ENCODE measurements around the gene RBMS1. TPM values are rescaled to one million over a fixed set of nuclear protein-coding genes. Genes with fewer than 3 reads are reported as not detected.
A peak's percentile ranks its signal among the peaks of the same experiment; 100 is the strongest.
"Not testable (repeated sequence)": the region's sequence is repeated elsewhere in the genome, so short reads cannot be mapped to it uniquely, and the experiment has no call there.

Gene RBMS1
- total RNA-seq, 1 donor from 2014 or later, result 51.1 TPM

GRCh38 chr2:160426604-160427003 is 67.0 kb downstream of the RBMS1 start:
- intact Hi-C loops (cut with DNase I), result loop anchor here (5.0 kb wide), 3 partner anchors 66 to 541 kb away; partner anchors contain the start of gene RBMS1
- H3K4me1 ChIP-seq, result peaks cover 3 to 16% of the 10 kb centered on the region in 2 donors
- no peak for TF ChIP-seq CTCF (IDR thresholded peaks at IDR 0.05)
- peak overlapping the region in 1 of 2 donors; percentile 89 for H3K27ac ChIP-seq
- no peak for DNase-seq (ENCODE audit: low spot score in 2 of 2)
- H3K36me3 ChIP-seq, result no peaks in the 10 kb centered on the region
- no peak overlapping the region for H3K4me3 ChIP-seq
- no peaks in the 10 kb centered on the region for H3K27me3 ChIP-seq
- H3K9me3 ChIP-seq, result peaks cover 0 to 7% of the 10 kb centered on the region in 2 donors

GRCh38 chr2:160425434-160426151 is 68.0 kb downstream of the RBMS1 start:
- no peak for TF ChIP-seq CTCF (IDR thresholded peaks at IDR 0.05)
- peaks cover 3 to 16% of the 10 kb centered on the region in 2 donors for H3K4me1 ChIP-seq

GRCh38 chr2:160423126-160423525 is 70.5 kb downstream of the RBMS1 start:
- intact Hi-C loops (cut with DNase I), result no loop called here

More at GRCh38 chr2:160425434-160426151, 68.0 kb downstream of the RBMS1 start:
- H3K4me3 ChIP-seq, result no peak overlapping the region
- no peak for DNase-seq (ENCODE audit: low spot score in 2 of 2)
- no peaks in the 10 kb centered on the region for H3K36me3 ChIP-seq
- no peaks in the 10 kb centered on the region for H3K27me3 ChIP-seq
- peak overlapping the region in 1 of 2 donors; percentile 9 for H3K27ac ChIP-seq
- peaks cover 0 to 7% of the 10 kb centered on the region in 2 donors for H3K9me3 ChIP-seq
- intact Hi-C loops (cut with DNase I), result loop anchor here (5.0 kb wide), 3 partner anchors 67 to 542 kb away; partner anchors contain the start of gene RBMS1

GRCh38 chr2:160421646-160422501 is 71.7 kb downstream of the RBMS1 start:
- H3K4me3 ChIP-seq; DNase-seq (ENCODE audit: low spot score in 2 of 2); H3K9me3 ChIP-seq; H3K36me3 ChIP-seq; H3K27me3 ChIP-seq; intact Hi-C loops (cut with DNase I); H3K27ac ChIP-seq: not testable (repeated sequence)
- peaks cover 3 to 37% of the 10 kb centered on the region in 2 donors for H3K4me1 ChIP-seq

More at GRCh38 chr2:160423126-160423525, 70.5 kb downstream of the RBMS1 start:
- H3K4me3 ChIP-seq, result no peak overlapping the region
- H3K36me3 ChIP-seq, result no peaks in the 10 kb centered on the region
- no peaks in the 10 kb centered on the region for H3K9me3 ChIP-seq
- H3K27me3 ChIP-seq, result no peaks in the 10 kb centered on the region
- H3K4me1 ChIP-seq, result peaks cover 3 to 26% of the 10 kb centered on the region in 2 donors
- DNase-seq (ENCODE audit: low spot score in 2 of 2), result no peak
- TF ChIP-seq CTCF (IDR thresholded peaks at IDR 0.05), result no peak
- H3K27ac ChIP-seq, result no peak overlapping the region

GRCh38 chr2:160420711-160421110 is 72.9 kb downstream of the RBMS1 start:
- Histone ChIP-seq H3K4me1 (peaks cover 3 to 36% of the 10 kb centered on the region in 2 donors), H3K4me3 (no peak overlapping the region), H3K9me3 (no peaks in the 10 kb centered on the region), H3K27ac (peak overlapping the region; percentile 47 to 61), H3K27me3 (no peaks in the 10 kb centered on the region), H3K36me3 (no peaks in the 10 kb centered on the region)
- DNase-seq (ENCODE audit: low spot score in 2 of 2), result no peak
- intact Hi-C loops (cut with DNase I), result no loop called here
- TF ChIP-seq CTCF (IDR thresholded peaks at IDR 0.05), result no peak
